ENCODE data around the gene CPSF7.
A peak's percentile ranks its signal among the peaks of the same experiment; 100 is the strongest.

CPSF7 gene

GRCh38 chr11:61422226-61422625 is 7.5 kb downstream of the CPSF7 start:
- no peak for TF ChIP-seq CTCF (IDR thresholded peaks at IDR 0.05; ENCODE audit: low read depth, low read length)
- DNase-seq (ENCODE audit: low read depth in 2 of 2), result no peak
- H3K4me3 ChIP-seq (replicated peaks in 1 of 2; ENCODE audit: low read depth in 2 of 2, low read length in 2 of 2), result no peak overlapping the region

GRCh38 chr11:61418136-61418535 is 11.6 kb downstream of the CPSF7 start:
- no peak for TF ChIP-seq CTCF (IDR thresholded peaks at IDR 0.05; ENCODE audit: low read depth, low read length)
- DNase-seq (ENCODE audit: low read depth in 2 of 2), result peak in 1 of 2 donors; percentile 22
- no peak overlapping the region for H3K4me3 ChIP-seq (replicated peaks in 1 of 2; ENCODE audit: low read depth in 2 of 2, low read length in 2 of 2)

GRCh38 chr11:61417670-61418069 is 12.1 kb downstream of the CPSF7 start:
- DNase-seq (ENCODE audit: low read depth in 2 of 2), result peak; percentile 43 to 61
- no peak for TF ChIP-seq CTCF (IDR thresholded peaks at IDR 0.05; ENCODE audit: low read depth, low read length)
- H3K4me3 ChIP-seq (replicated peaks in 1 of 2; ENCODE audit: low read depth in 2 of 2, low read length in 2 of 2), result no peak overlapping the region

GRCh38 chr11:61416941-61417340 is 12.8 kb downstream of the CPSF7 start:
- no peak for DNase-seq (ENCODE audit: low read depth in 2 of 2)
- TF ChIP-seq CTCF (IDR thresholded peaks at IDR 0.05; ENCODE audit: low read depth, low read length), result no peak
- H3K4me3 ChIP-seq (replicated peaks in 1 of 2; ENCODE audit: low read depth in 2 of 2, low read length in 2 of 2), result no peak overlapping the region

GRCh38 chr11:61415381-61415780 is 14.4 kb downstream of the CPSF7 start:
- TF ChIP-seq CTCF (IDR thresholded peaks at IDR 0.05; ENCODE audit: low read depth, low read length), result no peak
- DNase-seq (ENCODE audit: low read depth in 2 of 2), result no peak

GRCh38 chr11:61414547-61414946 is 15.2 kb downstream of the CPSF7 start:
- no peak for DNase-seq (ENCODE audit: low read depth in 2 of 2)
- no peak overlapping the region for H3K4me3 ChIP-seq (replicated peaks in 1 of 2; ENCODE audit: low read depth in 2 of 2, low read length in 2 of 2)
- TF ChIP-seq CTCF (IDR thresholded peaks at IDR 0.05; ENCODE audit: low read depth, low read length), result no peak

More at GRCh38 chr11:61415381-61415780, 14.4 kb downstream of the CPSF7 start:
- H3K4me3 ChIP-seq (replicated peaks in 1 of 2; ENCODE audit: low read depth in 2 of 2, low read length in 2 of 2), result no peak overlapping the region

GRCh38 chr11:61413496-61413895 is 16.3 kb downstream of the CPSF7 start:
- H3K4me3 ChIP-seq (replicated peaks in 1 of 2; ENCODE audit: low read depth in 2 of 2, low read length in 2 of 2), result no peak overlapping the region
- TF ChIP-seq CTCF (IDR thresholded peaks at IDR 0.05; ENCODE audit: low read depth, low read length), result no peak
- DNase-seq (ENCODE audit: low read depth in 2 of 2), result peak; percentile 29 to 63

Measured in cardiac fibroblast (primary cell).